Breast epithelium (tissue), 3 donors: ENCODE results near the gene CORO2B.

Source experiments
- POLR2A ChIP-seq: fragments of 450-650 bp; IDR thresholded peaks from one replicate; pipeline ENCODE4 v1.6.1; 2016; ENCODE audit warnings: antibody characterized with exemption, mild to moderate bottlenecking, moderate library complexity
- POLR2AphosphoS5 ChIP-seq, 3 donors: sonication (generic); formaldehyde crosslinking; IDR thresholded peaks; one replicate each; pipeline ENCODE4 v1.6.1; 2017; ENCODE audit warnings: antibody characterized with exemption in 3 of 3
- TF ChIP-seq, protein P1 (sequence below), 3 donors: fragments of 450-650 bp; IDR thresholded peaks; one replicate each; pipeline ENCODE4 v1.5.1; 2016 to 2017; ENCODE audit warnings: antibody characterized with exemption in 3 of 3, mild to moderate bottlenecking in 3 of 3, moderate library complexity in 3 of 3

DNA sequence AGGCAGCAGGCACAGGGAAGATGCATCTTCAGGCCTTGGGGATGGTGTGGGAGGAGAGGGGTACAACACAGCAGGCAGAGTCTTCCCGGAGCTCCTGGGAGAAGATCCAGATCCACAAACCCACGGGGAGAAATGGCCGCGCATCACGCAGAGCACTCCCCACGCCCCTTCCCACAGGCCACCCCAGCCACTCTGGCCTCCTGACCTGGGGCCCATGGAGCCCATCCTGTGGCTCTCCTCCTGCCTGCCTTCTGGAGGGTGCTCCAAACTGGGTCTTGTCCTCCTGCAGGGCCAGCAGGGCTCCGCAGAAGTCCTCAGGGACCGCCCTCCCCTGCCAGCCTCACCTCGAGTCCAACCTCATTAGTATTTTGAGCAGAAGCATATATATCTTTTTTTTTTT, 17.9 kb downstream of the CORO2B start:
- TF ChIP-seq, protein P1, sequence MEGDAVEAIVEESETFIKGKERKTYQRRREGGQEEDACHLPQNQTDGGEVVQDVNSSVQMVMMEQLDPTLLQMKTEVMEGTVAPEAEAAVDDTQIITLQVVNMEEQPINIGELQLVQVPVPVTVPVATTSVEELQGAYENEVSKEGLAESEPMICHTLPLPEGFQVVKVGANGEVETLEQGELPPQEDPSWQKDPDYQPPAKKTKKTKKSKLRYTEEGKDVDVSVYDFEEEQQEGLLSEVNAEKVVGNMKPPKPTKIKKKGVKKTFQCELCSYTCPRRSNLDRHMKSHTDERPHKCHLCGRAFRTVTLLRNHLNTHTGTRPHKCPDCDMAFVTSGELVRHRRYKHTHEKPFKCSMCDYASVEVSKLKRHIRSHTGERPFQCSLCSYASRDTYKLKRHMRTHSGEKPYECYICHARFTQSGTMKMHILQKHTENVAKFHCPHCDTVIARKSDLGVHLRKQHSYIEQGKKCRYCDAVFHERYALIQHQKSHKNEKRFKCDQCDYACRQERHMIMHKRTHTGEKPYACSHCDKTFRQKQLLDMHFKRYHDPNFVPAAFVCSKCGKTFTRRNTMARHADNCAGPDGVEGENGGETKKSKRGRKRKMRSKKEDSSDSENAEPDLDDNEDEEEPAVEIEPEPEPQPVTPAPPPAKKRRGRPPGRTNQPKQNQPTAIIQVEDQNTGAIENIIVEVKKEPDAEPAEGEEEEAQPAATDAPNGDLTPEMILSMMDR (IDR thresholded peaks at IDR 0.05), result no peak
- no peak for TF ChIP-seq POLR2A
- no peak for TF ChIP-seq POLR2AphosphoS5 (IDR thresholded peaks at IDR 0.05)
